Esophagus squamous epithelium (tissue), 5 donors: ENCODE measurements around the gene FOXP1. TPM values are rescaled to one million over a fixed set of nuclear protein-coding genes. Genes with fewer than 3 reads are reported as not detected.
A peak's percentile ranks its signal among the peaks of the same experiment; 100 is the strongest.

Experiments used
- DNase-seq: peaks from one replicate; lab custom pipeline; 2025; lab: John Stamatoyannopoulos, UW
- H3K27ac ChIP-seq, 4 donors: fragments of 200-600 bp; sonication (generic); one replicate each; pipeline ENCODE4 v1.5.1; 2016 to 2019; ENCODE audit warnings: mild to moderate bottlenecking in 1 of 4
- H3K27me3 ChIP-seq, 4 donors: fragments of 200-600 bp; sonication (generic); 1 replicate in 3 of 4; 2 replicates in 1 of 4; pipeline versions ENCODE4 v1.5.1 to v1.6.0; 2017 to 2021; ENCODE audit warnings: antibody characterized with exemption in 1 of 4
- H3K36me3 ChIP-seq, 3 donors: fragments of 200-600 bp; sonication (generic); one replicate each; pipeline ENCODE4 v1.5.1; 2016 to 2019
- H3K4me1 ChIP-seq, 3 donors: fragments of 200-600 bp; sonication (generic); one replicate each; pipeline ENCODE4 v1.5.1; 2017 to 2019
- H3K4me3 ChIP-seq, 4 donors: fragments of 200-600 bp; sonication (generic); 1 replicate in 3 of 4; 2 replicates in 1 of 4; pipeline ENCODE4 v1.5.1; 2016 to 2019; ENCODE audit warnings: mild to moderate bottlenecking in 2 of 4, moderate library complexity in 1 of 4
- H3K9me3 ChIP-seq, 3 donors: fragments of 200-600 bp; sonication (generic); one replicate each; pipeline ENCODE4 v1.5.1; 2016 to 2019
- CTCF ChIP-seq, 6 experiments: fragments of 450-650 bp in 4 of 6; fragments of 200-600 bp in 2 of 6; sonication (generic) in 2 of 6; IDR thresholded peaks; one replicate each; pipeline ENCODE4 v1.5.1; 2016 to 2019; ENCODE audit warnings: antibody characterized with exemption in 6 of 6, mild to moderate bottlenecking in 4 of 6, moderate library complexity in 4 of 6
- POLR2A ChIP-seq, 4 donors: fragments of 450-650 bp; IDR thresholded peaks; one replicate each; pipeline ENCODE4 v1.6.1; 2017; ENCODE audit warnings: antibody characterized with exemption in 4 of 4, mild to moderate bottlenecking in 4 of 4, moderate library complexity in 3 of 4
- WGBS, 2 donors: methylation state at CpG; one replicate each; pipeline ENCODE4 v1.1.5; 2018; 5-methylcytosine and 5-hydroxymethylcytosine counted together
- intact Hi-C: fragments of 100-400 bp; cut with DNase I; formaldehyde crosslinking; loops from one replicate; pipeline ENCODE4 v1.15.0; 2022
- total RNA-seq, 4 donors: library from RNA; depleted of rRNA; stranded (reverse); fragments of >200 nt; gene quantifications; one replicate each; pipeline ENCODE4 v1.1.0, GENCODE V29; 2016
- donor health status: DM: yes; HTN: yes; CAD: no.

FOXP1 gene
- total RNA-seq, 4 donors from 2014 or later: 49.1 to 124 (median 61.1) TPM

- DNase-seq: no peak
- no peak overlapping the region for H3K4me3 ChIP-seq
- no peaks in the 10 kb centered on the region for H3K27me3 ChIP-seq
- H3K4me1 ChIP-seq: peaks cover 3 to 45% (median 31%) of the 10 kb centered on the region in 3 donors
- H3K9me3 ChIP-seq: no peaks in the 10 kb centered on the region
- no peak overlapping the region for H3K27ac ChIP-seq
- intact Hi-C loops: no loop called here
- WGBS, 2 donors: 15 to 39% methylated on average over 2 of the region's 2 CpGs
- TF ChIP-seq CTCF (IDR thresholded peaks at IDR 0.05) (no peak), POLR2A (IDR thresholded peaks at IDR 0.05) (no peak)
- H3K36me3 ChIP-seq: no peaks in the 10 kb centered on the region
Observed at GRCh38 chr3:71397726-71398125, 185.8 kb downstream of the FOXP1 start.

GRCh38 chr3:71397046-71397445 is 186.5 kb downstream of the FOXP1 start:
- WGBS, 2 donors: 22 to 30% methylated on average over 5 of the region's 5 CpGs
- intact Hi-C loops: no loop called here
- no peak for DNase-seq

GRCh38 chr3:71395927-71396695 is 187.4 kb downstream of the FOXP1 start:
- Histone ChIP-seq H3K4me3 (no peak overlapping the region), H3K27me3 (no peaks in the 10 kb centered on the region), H3K4me1 (peaks cover 3 to 44% (median 31%) of the 10 kb centered on the region in 3 donors), H3K36me3 (no peaks in the 10 kb centered on the region), H3K27ac (peak overlapping the region in 3 of 4 donors; percentile 18 to 40 (median 33)), H3K9me3 (no peaks in the 10 kb centered on the region)
- TF ChIP-seq POLR2A (IDR thresholded peaks at IDR 0.05): no peak
- TF ChIP-seq CTCF (IDR thresholded peaks at IDR 0.05): no peak
- intact Hi-C loops: no loop called here
- DNase-seq: no peak
- 42 to 61% methylated on average over 7 of the region's 7 CpGs for WGBS, 2 donors

More at GRCh38 chr3:71397046-71397445, 186.5 kb downstream of the FOXP1 start:
- Histone ChIP-seq H3K27me3 (no peaks in the 10 kb centered on the region), H3K9me3 (no peaks in the 10 kb centered on the region), H3K4me1 (peaks cover 3 to 41% (median 31%) of the 10 kb centered on the region in 3 donors), H3K36me3 (no peaks in the 10 kb centered on the region), H3K27ac (no peak overlapping the region), H3K4me3 (no peak overlapping the region)
- no peak for TF ChIP-seq POLR2A (IDR thresholded peaks at IDR 0.05)
- TF ChIP-seq CTCF (IDR thresholded peaks at IDR 0.05): peak; percentile 40 to 74 (median 59)

GRCh38 chr3:71395470-71395869 is 188.1 kb downstream of the FOXP1 start:
- intact Hi-C loops: no loop called here
- no peak overlapping the region for H3K27ac ChIP-seq
- no peak for TF ChIP-seq POLR2A (IDR thresholded peaks at IDR 0.05)
- TF ChIP-seq CTCF (IDR thresholded peaks at IDR 0.05): no peak

GRCh38 chr3:71393745-71394144 is 189.8 kb downstream of the FOXP1 start:
- Histone ChIP-seq H3K27ac (no peak overlapping the region), H3K27me3 (no peaks in the 10 kb centered on the region), H3K36me3 (no peaks in the 10 kb centered on the region), H3K4me1 (peaks cover 14 to 66% (median 42%) of the 10 kb centered on the region in 3 donors), H3K4me3 (no peak overlapping the region), H3K9me3 (no peaks in the 10 kb centered on the region)
- WGBS, 2 donors: 100% methylated on average over 1 to 2 of the region's 2 CpGs
- no peak for DNase-seq
- intact Hi-C loops: no loop called here
- TF ChIP-seq POLR2A (IDR thresholded peaks at IDR 0.05): no peak

More at GRCh38 chr3:71395470-71395869, 188.1 kb downstream of the FOXP1 start:
- no peaks in the 10 kb centered on the region for H3K36me3 ChIP-seq
- H3K4me1 ChIP-seq: peaks cover 3 to 50% (median 34%) of the 10 kb centered on the region in 3 donors
- H3K27me3 ChIP-seq: no peaks in the 10 kb centered on the region
- no peak for DNase-seq
- no peaks in the 10 kb centered on the region for H3K9me3 ChIP-seq
- WGBS, 2 donors: 18 to 48% methylated on average over 3 of the region's 3 CpGs
- no peak overlapping the region for H3K4me3 ChIP-seq
